Heart left ventricle (tissue), 16 donors: ENCODE results near the gene FUT2. TPM values are rescaled to one million over a fixed set of nuclear protein-coding genes. Genes with fewer than 3 reads are reported as not detected.
A peak's percentile ranks its signal among the peaks of the same experiment; 100 is the strongest.
"Not testable (repeated sequence)": the region's sequence is repeated elsewhere in the genome, so short reads cannot be mapped to it uniquely, and the experiment has no call there.

Experiments
- ATAC-seq, 4 donors: fragments of 200-7000 bp; cut with Tn5 transposase; one replicate each; pipeline ENCODE4 v1.9.1; 2020 to 2022; ENCODE audit warnings: moderate library complexity in 4 of 4, mild to moderate bottlenecking in 3 of 4, moderate number of reproducible peaks in 1 of 4
- DNase-seq, 5 donors: peaks; one replicate each; pipeline ENCODE4 v3.0.0-alpha.2; 2020
- H3K27ac ChIP-seq, 12 donors: fragments of 200-600 bp; sonication (generic) in 4 of 12; one replicate each; pipeline versions ENCODE4 v1.5.0 to v1.8.0; 2016 to 2022; ENCODE audit warnings: mild to moderate bottlenecking in 2 of 12
- H3K27me3 ChIP-seq, 9 donors: fragments of 200-600 bp; sonication (generic) in 2 of 9; one replicate each; pipeline versions ENCODE4 v1.5.1 to v1.8.0; 2016 to 2022; ENCODE audit warnings: mild to moderate bottlenecking in 3 of 9
- H3K36me3 ChIP-seq, 9 donors: fragments of 200-600 bp; sonication (generic) in 2 of 9; one replicate each; pipeline versions ENCODE4 v1.5.0 to v1.8.0; 2018 to 2022; ENCODE audit warnings: mild to moderate bottlenecking in 2 of 9
- H3K4me1 ChIP-seq, 12 donors: fragments of 200-600 bp; sonication (generic) in 4 of 12; one replicate each; pipeline versions ENCODE4 v1.5.0 to v1.8.0; 2016 to 2022; ENCODE audit warnings: mild to moderate bottlenecking in 3 of 12
- H3K4me3 ChIP-seq, 12 donors: fragments of 200-600 bp; sonication (generic) in 4 of 12; one replicate each; pipeline versions ENCODE4 v1.5.0 to v1.8.0; 2017 to 2022; ENCODE audit warnings: mild to moderate bottlenecking in 9 of 12, moderate library complexity in 4 of 12
- H3K9me3 ChIP-seq, 12 donors: fragments of 200-600 bp; sonication (generic) in 4 of 12; one replicate each; pipeline versions ENCODE4 v1.5.0 to v1.8.0; 2016 to 2022; ENCODE audit warnings: mild to moderate bottlenecking in 1 of 12
- POLR2A ChIP-seq, 2 donors: fragments of 450-650 bp; IDR thresholded peaks; one replicate each; pipeline ENCODE4 v1.6.1; 2017; ENCODE audit warnings: antibody characterized with exemption in 2 of 2, mild to moderate bottlenecking in 2 of 2, moderate library complexity in 2 of 2
- WGBS, 4 donors: extraction: QIAGEN DNeasy Blood & Tissue Kit in 2 of 4; methylation state at CpG; one replicate each; pipeline versions ENCODE4 v1.1.5 to v1.1.7; 2013 to 2018; 5-methylcytosine and 5-hydroxymethylcytosine counted together
- intact Hi-C, 10 donors: fragments of 100-400 bp; cut with DNase I; formaldehyde crosslinking; loops; one replicate each; pipeline versions ENCODE4 v1.11.1 to v1.14.2; 2022
- polyA plus RNA-seq, 2 donors: library from polyadenylated mRNA; stranded (reverse); fragments of 200-250 nt; gene quantifications; one replicate each; pipeline ENCODE4 v1.2.3, GENCODE V29; 2013
- total RNA-seq, 9 donors: library from RNA; depleted of rRNA in 2 of 9; stranded (reverse); fragments of >200 nt in 2 of 9; fragmentation: NEBNext Ultra II Directional in 3 of 9; extraction: Animal tissue kit (Norgen Biotek cat#: 25700) in 3 of 9; gene quantifications; one replicate each; pipeline versions ENCODE4 v1.1.0 to v1.2.4, GENCODE V29; 2016 to 2023
- TF ChIP-seq, protein P1 (sequence below), 12 donors: fragments of 200-600 bp; sonication (generic) in 4 of 12; IDR thresholded peaks; one replicate each; pipeline versions ENCODE4 v1.5.0 to v1.8.0; 2018 to 2022; ENCODE audit warnings: antibody characterized with exemption in 12 of 12, mild to moderate bottlenecking in 5 of 12
- donor health status: ischemic (EF 13 %, LVEDD 7.1; RV severe dilation, severe dysfunction).
- donor health status: healthy with polysubstance abuse.
- donor health status: DM: no; HTN: yes; CAD: no.
- donor health status: DM: no; HTN: no; CAD: no.
- donor health status: ischemic (EF 25% LVEDD 6.9; RV normal size, moderate dysfunction).
- donor health status: ischemic (EF 25% LVEDD 5.7; RV mildly dilated, moderate dysfunction).
- donor health status: healthy.
- donor health status: DM: yes; HTN: yes; CAD: no.
- donor health status: ischemic (EF 35%, LVEDD 5.7; RV mildly dilated, moderate dysfunction).
- donor health status: nonischemic (EF 11% LVEDD 7.7; RV severe dilation, severe dysfunction).
- donor health status: DM: yes; HTN: yes; CAD: no.
- donor health status: PGD.
- donor health status: ischemic (EF 29% LVEDD 5.4; RV normal size, mild dysfunction).
- donor health status: nonischemic (EF 23%, LVEDD 6.1; RV moderate dilation, normal function).

FUT2 gene
- total and polyA plus RNA-seq, 11 donors, result 0.14 to 0.19 TPM; not detected in 9

DNA sequence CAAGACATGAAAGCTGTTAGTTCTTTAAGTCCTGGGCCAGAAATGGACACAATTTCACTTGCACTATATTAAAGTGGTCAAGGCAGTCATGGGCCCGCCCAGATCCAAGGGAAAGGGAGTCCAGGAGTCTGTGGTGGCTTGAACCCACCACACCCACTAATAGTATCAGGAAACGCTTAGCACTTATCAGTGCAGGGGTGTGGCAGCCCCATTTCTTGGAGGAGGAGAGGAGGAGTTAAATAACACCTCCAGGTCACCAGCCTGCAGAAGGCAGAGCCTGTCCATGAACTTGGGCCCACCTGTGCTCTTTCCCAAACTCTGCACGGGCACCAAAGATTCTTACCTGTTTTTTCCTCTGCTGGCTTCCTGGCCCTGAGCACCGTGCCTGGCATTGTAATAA, 17.6 kb upstream of the FUT2 start:
- Histone ChIP-seq H3K27ac (no peak overlapping the region), H3K4me3 (no peak overlapping the region), H3K36me3 (no peaks in the 10 kb centered on the region), H3K4me1 (peaks cover 0 to 12% (median 7%) of the 10 kb centered on the region in 12 donors), H3K27me3 (no peaks in the 10 kb centered on the region), H3K9me3 (no peaks in the 10 kb centered on the region)
- TF ChIP-seq, protein P1, sequence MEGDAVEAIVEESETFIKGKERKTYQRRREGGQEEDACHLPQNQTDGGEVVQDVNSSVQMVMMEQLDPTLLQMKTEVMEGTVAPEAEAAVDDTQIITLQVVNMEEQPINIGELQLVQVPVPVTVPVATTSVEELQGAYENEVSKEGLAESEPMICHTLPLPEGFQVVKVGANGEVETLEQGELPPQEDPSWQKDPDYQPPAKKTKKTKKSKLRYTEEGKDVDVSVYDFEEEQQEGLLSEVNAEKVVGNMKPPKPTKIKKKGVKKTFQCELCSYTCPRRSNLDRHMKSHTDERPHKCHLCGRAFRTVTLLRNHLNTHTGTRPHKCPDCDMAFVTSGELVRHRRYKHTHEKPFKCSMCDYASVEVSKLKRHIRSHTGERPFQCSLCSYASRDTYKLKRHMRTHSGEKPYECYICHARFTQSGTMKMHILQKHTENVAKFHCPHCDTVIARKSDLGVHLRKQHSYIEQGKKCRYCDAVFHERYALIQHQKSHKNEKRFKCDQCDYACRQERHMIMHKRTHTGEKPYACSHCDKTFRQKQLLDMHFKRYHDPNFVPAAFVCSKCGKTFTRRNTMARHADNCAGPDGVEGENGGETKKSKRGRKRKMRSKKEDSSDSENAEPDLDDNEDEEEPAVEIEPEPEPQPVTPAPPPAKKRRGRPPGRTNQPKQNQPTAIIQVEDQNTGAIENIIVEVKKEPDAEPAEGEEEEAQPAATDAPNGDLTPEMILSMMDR (IDR thresholded peaks at IDR 0.05), result no peak
- TF ChIP-seq POLR2A (IDR thresholded peaks at IDR 0.05), result no peak
- DNase-seq (no peak), ATAC-seq (peak in 2 of 4 donors; percentile 12 to 25)
- 65 to 76% (median 69%) methylated on average over 4 of the region's 4 CpGs for WGBS, 4 donors
- intact Hi-C loops, result loop anchor here (5.0 to 10.0 kb wide), 10 partner anchors 34 to 167 kb away; partner anchors contain the start of gene HSD17B14 (in 4 of the 10)

DNA sequence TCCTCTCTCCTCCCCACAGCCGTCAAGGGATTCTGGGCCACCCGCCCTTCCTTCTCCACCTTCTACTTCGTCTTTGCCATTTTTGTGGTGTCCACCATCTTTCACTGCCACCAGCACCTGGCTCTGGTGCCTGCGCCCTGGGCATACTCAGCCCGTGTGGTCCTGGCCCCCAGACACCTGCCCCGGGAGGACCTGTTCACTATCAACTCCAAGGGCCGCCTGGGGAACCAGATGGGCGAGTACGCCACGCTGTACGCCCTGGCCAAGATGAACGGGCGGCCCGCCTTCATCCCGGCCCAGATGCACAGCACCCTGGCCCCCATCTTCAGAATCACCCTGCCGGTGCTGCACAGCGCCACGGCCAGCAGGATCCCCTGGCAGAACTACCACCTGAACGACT, 15.8 kb upstream of the FUT2 start:
- H3K36me3 ChIP-seq, H3K9me3 ChIP-seq, H3K27ac ChIP-seq, H3K27me3 ChIP-seq, intact Hi-C loops, DNase-seq, H3K4me3 ChIP-seq, H3K4me1 ChIP-seq, ATAC-seq: not testable (repeated sequence)
- WGBS, 4 donors, result 94 to 97% (median 96%) methylated on average over 15 to 18 of the region's 19 CpGs

DNA sequence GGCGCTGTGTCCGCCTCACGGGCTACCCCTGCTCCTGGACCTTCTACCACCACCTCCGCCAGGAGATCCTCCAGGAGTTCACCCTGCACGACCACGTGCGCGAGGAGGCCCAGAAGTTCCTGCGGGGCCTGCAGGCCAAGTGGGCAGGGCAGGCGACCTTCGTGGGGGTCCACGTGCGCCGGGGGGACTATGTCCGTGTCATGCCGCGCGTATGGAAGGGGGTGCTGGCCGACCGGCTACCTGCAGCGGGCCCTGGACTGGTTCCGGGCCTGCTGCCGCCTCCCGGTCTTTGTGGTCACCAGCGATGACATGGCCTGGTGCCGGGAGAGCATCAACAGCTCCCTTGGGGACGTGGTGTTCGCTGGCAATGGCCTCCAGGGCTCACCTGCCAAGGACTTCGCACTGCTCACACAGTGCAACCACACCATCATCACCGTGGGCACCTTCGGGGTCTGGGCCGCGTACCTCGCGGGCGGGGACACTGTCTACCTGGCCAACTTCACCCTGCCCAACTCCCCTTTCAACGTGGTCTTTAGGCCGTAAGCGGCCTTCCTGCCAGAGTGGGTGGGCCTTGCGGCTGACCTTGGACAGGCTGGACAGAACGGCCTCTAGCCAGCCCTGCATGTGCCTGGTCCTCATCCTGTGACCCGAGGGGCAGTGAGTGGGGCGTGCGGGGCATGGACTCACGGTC, 15.2 kb upstream of the FUT2 start:
- Histone ChIP-seq H3K4me1 (peaks cover 0 to 3% (median 1%) of the 10 kb centered on the region in 12 donors), H3K4me3 (no peak overlapping the region), H3K9me3 (no peaks in the 10 kb centered on the region), H3K27ac (no peak overlapping the region), H3K36me3 (no peaks in the 10 kb centered on the region), H3K27me3 (no peaks in the 10 kb centered on the region)
- ATAC-seq (no peak), DNase-seq (no peak)
- WGBS, 4 donors, result 87 to 93% (median 92%) methylated on average over 18 to 45 of the region's 45 CpGs
- intact Hi-C loops, result no loop called here
- TF ChIP-seq POLR2A (IDR thresholded peaks at IDR 0.05), result no peak
- TF ChIP-seq, protein P1 (IDR thresholded peaks at IDR 0.05), result no peak

DNA sequence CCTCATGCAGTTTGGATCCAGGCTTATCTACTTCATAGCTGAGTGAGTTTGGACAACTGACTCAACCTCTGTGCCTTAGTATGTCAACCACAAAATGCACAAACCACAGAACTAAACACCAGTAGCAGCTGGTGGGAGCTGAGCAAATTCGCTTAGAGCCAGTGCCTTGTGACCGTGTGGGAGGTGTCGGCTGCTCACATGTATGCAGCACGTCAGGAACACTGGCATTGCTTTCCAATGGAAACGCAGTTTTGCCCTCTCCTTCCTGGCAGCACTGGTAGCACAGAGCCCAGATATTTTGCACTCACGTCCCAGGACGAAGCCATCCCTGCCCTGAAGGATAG, 14.7 kb upstream of the FUT2 start:
- no peaks in the 10 kb centered on the region for H3K27me3 ChIP-seq
- DNase-seq (no peak), ATAC-seq (no peak)
- no peaks in the 10 kb centered on the region for H3K4me1 ChIP-seq
- WGBS, 4 donors, result 82 to 89% (median 86%) methylated on average over 6 to 7 of the region's 7 CpGs
- H3K36me3 ChIP-seq, result no peaks in the 10 kb centered on the region
- H3K4me3 ChIP-seq, result no peak overlapping the region
- no peak for TF ChIP-seq POLR2A (IDR thresholded peaks at IDR 0.05)
- TF ChIP-seq, protein P1 (IDR thresholded peaks at IDR 0.05), result no peak
- H3K9me3 ChIP-seq, result no peaks in the 10 kb centered on the region
- intact Hi-C loops, result no loop called here
- H3K27ac ChIP-seq, result no peak overlapping the region

DNA sequence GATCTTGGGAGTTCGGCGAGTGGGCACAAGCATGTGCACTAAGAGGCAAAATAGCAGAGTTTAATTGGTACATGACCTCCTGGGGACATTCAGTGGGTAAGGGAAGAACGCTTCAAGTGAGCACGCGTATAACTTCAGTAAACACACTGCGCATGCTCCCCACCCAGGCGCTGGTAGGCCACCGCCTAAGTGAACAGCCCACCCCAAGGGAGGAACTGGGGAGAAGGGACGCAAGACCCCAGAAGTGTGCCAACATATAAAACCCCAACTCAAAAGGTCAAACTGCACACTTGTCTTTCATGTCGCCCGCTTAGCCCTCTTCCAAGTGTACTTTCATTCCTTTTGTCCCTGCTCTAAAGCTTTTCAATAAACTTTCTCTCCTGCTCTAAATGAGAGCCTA, 12.4 kb upstream of the FUT2 start:
- Histone ChIP-seq H3K4me1 (no peaks in the 10 kb centered on the region), H3K9me3 (no peaks in the 10 kb centered on the region), H3K36me3 (no peaks in the 10 kb centered on the region), H3K4me3 (peak overlapping the region in 7 of 12 donors; percentile 7 to 34 (median 20)), H3K27me3 (no peaks in the 10 kb centered on the region), H3K27ac (no peak overlapping the region)
- intact Hi-C loops, result no loop called here
- DNase-seq (peak; percentile 42 to 85 (median 63)), ATAC-seq (peak in 3 of 4 donors; percentile 71 to 78 (median 75))
- TF ChIP-seq POLR2A (IDR thresholded peaks at IDR 0.05), result no peak
- TF ChIP-seq, protein P1 (IDR thresholded peaks at IDR 0.05), result no peak
- 37 to 65% (median 55%) methylated on average over 11 of the region's 11 CpGs for WGBS, 4 donors
